IMR-90 (cell line): Measurements from ENCODE around the gene BEX2. TPM values are rescaled to one million over a fixed set of nuclear protein-coding genes. Genes with fewer than 3 reads are reported as not detected.
"Not testable (repeated sequence)": the region's sequence is repeated elsewhere in the genome, so short reads cannot be mapped to it uniquely, and the experiment has no call there.

ENCODE experiments used
- ATAC-seq: fragments of 200-7000 bp; cut with Tn5 transposase; 2 replicates; pipeline ENCODE4 v1.9.1; 2020; ENCODE audit warnings: low read depth, mild to moderate bottlenecking, moderate library complexity
- BruUV-seq: library from RNA; stranded (reverse); fragments of 400-500 nt; replicated peaks from 2 replicates; lab custom pipeline; 2021; lab: Mats Ljungman, UMichigan
- CTCF ChIA-PET: fragments of 300-600 bp; formaldehyde crosslinking; extraction: SDS; loops from one replicate; lab custom pipeline; 2021; ENCODE audit warnings: antibody characterized with exemption; lab: Yijun Ruan, JAX
- POLR2A ChIA-PET: fragments of 300-600 bp; sonication (Branson Sonifier 250); formaldehyde crosslinking; loops from one replicate; lab custom pipeline; 2022; ENCODE audit warnings: antibody characterized with exemption; ENCODE audit not compliant: unreplicated experiment; lab: Charles Lee
- DNase-seq: peaks from one replicate; pipeline ENCODE4 v3.0.0; 2013
- H2AFZ ChIP-seq: replicated peaks from 2 replicates; pipeline ENCODE3; 2013; ENCODE audit warnings: low read length, mild to moderate bottlenecking; ENCODE audit not compliant: poor library complexity
- H2AK5ac ChIP-seq: 2 replicates; pipeline ENCODE4 v1.6.1; 2013; ENCODE audit warnings: low read depth, low read length, inconsistent platforms
- H2AK9ac ChIP-seq: replicated peaks from 2 replicates; pipeline ENCODE3; 2013; ENCODE audit warnings: mild to moderate bottlenecking, low read depth, low read length, moderate library complexity; ENCODE audit not compliant: poor library complexity
- H2BK120ac ChIP-seq: 2 replicates; pipeline ENCODE4 v1.6.1; 2013; ENCODE audit warnings: low read depth, low read length, inconsistent platforms
- H2BK15ac ChIP-seq: 3 replicates; pipeline ENCODE4 v1.6.1; 2013; ENCODE audit warnings: low read depth, low read length, inconsistent platforms
- H2BK20ac ChIP-seq: 2 replicates; pipeline ENCODE4 v1.6.1; 2013; ENCODE audit warnings: low read depth, mild to moderate bottlenecking, inconsistent platforms, low read length, moderate library complexity
- H2BK5ac ChIP-seq: 2 replicates; pipeline ENCODE4 v1.6.1; 2013; ENCODE audit warnings: mild to moderate bottlenecking, low read depth, low read length, inconsistent platforms; ENCODE audit not compliant: poor library complexity, severe bottlenecking
- H3K14ac ChIP-seq: replicated peaks from 2 replicates; pipeline ENCODE4 v1.6.1; 2013; ENCODE audit warnings: low read depth, low read length, inconsistent platforms
- H3K18ac ChIP-seq: 2 replicates; pipeline ENCODE4 v1.6.1; 2013; ENCODE audit warnings: low read depth, low read length, control low read depth
- H3K23ac ChIP-seq: 2 replicates; pipeline ENCODE4 v1.6.1; 2013; ENCODE audit warnings: low read depth, low read length, inconsistent platforms
- H3K27ac ChIP-seq: 2 replicates; pipeline ENCODE4 v1.5.1; 2013; ENCODE audit warnings: mild to moderate bottlenecking, control low read depth, low read length; ENCODE audit not compliant: insufficient read depth
- H3K27me3 ChIP-seq: 2 replicates; pipeline ENCODE4 v1.6.1; 2013; ENCODE audit warnings: low read length; ENCODE audit not compliant: control insufficient read depth, insufficient read depth
- H3K36me3 ChIP-seq: 2 replicates; pipeline ENCODE4 v1.6.1; 2013; ENCODE audit warnings: low read length, mixed read lengths; ENCODE audit not compliant: control insufficient read depth, insufficient read depth
- H3K4ac ChIP-seq: 2 replicates; pipeline ENCODE4 v1.6.1; 2013; ENCODE audit warnings: low read depth, low read length, inconsistent platforms
- H3K4me1 ChIP-seq: 2 replicates; pipeline ENCODE4 v1.6.1; 2013; ENCODE audit warnings: low read length, mixed read lengths; ENCODE audit not compliant: control insufficient read depth, insufficient read depth
- H3K4me2 ChIP-seq: 2 replicates; pipeline ENCODE4 v1.6.1; 2013; ENCODE audit warnings: low read depth, mild to moderate bottlenecking, control low read depth, low read length, moderate library complexity
- H3K4me3 ChIP-seq: 2 replicates; pipeline ENCODE4 v1.5.1; 2013; ENCODE audit warnings: low read depth, mild to moderate bottlenecking, control low read depth, low read length, moderate library complexity; ENCODE audit not compliant: insufficient read depth
- H3K56ac ChIP-seq: 2 replicates; pipeline ENCODE4 v1.6.1; 2013; ENCODE audit warnings: low read length, inconsistent platforms; ENCODE audit not compliant: insufficient read depth; ENCODE audit errors: extremely low read depth
- H3K79me1 ChIP-seq, 2 experiments: 2 replicates each; pipeline ENCODE4 v1.6.1; 2013; ENCODE audit warnings: low read length in 2 of 2, inconsistent platforms in 1 of 2, low read depth in 1 of 2
- H3K9ac ChIP-seq: 2 replicates; pipeline ENCODE4 v1.6.1; 2013; ENCODE audit warnings: low read depth, low read length, control low read depth
- H3K9me1 ChIP-seq: 2 replicates; pipeline ENCODE4 v1.6.1; 2013; ENCODE audit warnings: low read length, inconsistent platforms; ENCODE audit not compliant: insufficient read depth
- H3K9me3 ChIP-seq: 2 replicates; pipeline ENCODE4 v1.6.1; 2013; ENCODE audit warnings: low read length; ENCODE audit not compliant: control insufficient read depth, insufficient read depth
- H4K20me1 ChIP-seq: 2 replicates; pipeline ENCODE4 v1.6.1; 2013; ENCODE audit warnings: low read length, inconsistent platforms; ENCODE audit not compliant: insufficient read depth
- H4K5ac ChIP-seq: 2 replicates; pipeline ENCODE4 v1.6.1; 2013; ENCODE audit warnings: mild to moderate bottlenecking, low read depth, low read length, control low read depth
- H4K8ac ChIP-seq, 2 experiments: 2 replicates each; pipeline ENCODE4 v1.6.1; 2013; ENCODE audit warnings: low read depth in 2 of 2, low read length in 2 of 2, control low read depth in 1 of 2, inconsistent platforms in 1 of 2
- H4K91ac ChIP-seq: 2 replicates; pipeline ENCODE4 v1.6.1; 2013; ENCODE audit warnings: low read depth, low read length, inconsistent platforms; ENCODE audit not compliant: insufficient read depth
- WGBS, 2 experiments: methylation state at CpG; one replicate each; pipeline versions ENCODE4 v1.1.5 to v1.1.7; 2013; ENCODE audit warnings: missing lambda C conversion rate in 2 of 2; ENCODE audit not compliant: insufficient read length in 1 of 2; ENCODE audit errors: extremely low coverage in 2 of 2; 5-methylcytosine and 5-hydroxymethylcytosine counted together
- dilution Hi-C: fragments of 300-500 bp; cut with HindIII; formaldehyde crosslinking; loops from one replicate; pipeline ENCODE4 v1.14.3; 2018; ENCODE audit warnings: low sequenced_read_pairs; ENCODE audit not compliant: unreplicated experiment
- in situ Hi-C: fragments of 300-500 bp; cut with MboI; formaldehyde crosslinking; loops from 3 replicates; pipeline ENCODE4 v1.14.3; 2019; ENCODE audit warnings: low sequenced_read_pairs, inconsistent platforms, mixed read lengths
- intact Hi-C: fragments of 100-400 bp; cut with micrococcal nuclease; formaldehyde crosslinking; loops from 2 replicates; pipeline ENCODE4 v1.10.0; 2022
- polyA plus RNA-seq, 3 experiments: library from polyadenylated mRNA; depleted of rRNA; stranded (reverse); fragments of >200 nt; gene quantifications; 2 replicates each; pipeline ENCODE4 v1.2.3, GENCODE V29; 2012; ENCODE audit warnings: low replicate concordance in 1 of 3
- total RNA-seq: library from RNA; depleted of rRNA; stranded (reverse); fragments of >200 nt; gene quantifications from 2 replicates; pipeline ENCODE4 v1.2.3, GENCODE V29; 2012

Gene BEX2
- total and polyA plus RNA-seq, 2 of the 4 experiments (the other 2 are of a cell fraction): 0.19 TPM; not detected in 1

GRCh38 chrX:103359605-103360004 lies 48.8 kb upstream of the BEX2 start:
- H4K5ac ChIP-seq, H3K9ac ChIP-seq, H3K18ac ChIP-seq, DNase-seq, H3K4me1 ChIP-seq, BruUV-seq, H3K79me1 ChIP-seq, H2BK20ac ChIP-seq, H3K9me1 ChIP-seq, H3K27ac ChIP-seq, H2AFZ ChIP-seq, H4K20me1 ChIP-seq, H3K36me3 ChIP-seq, ATAC-seq, H3K14ac ChIP-seq, H3K4me3 ChIP-seq, dilution Hi-C loops, H3K23ac ChIP-seq, H2BK15ac ChIP-seq, H3K56ac ChIP-seq, H2BK120ac ChIP-seq, H2AK5ac ChIP-seq, H2AK9ac ChIP-seq, H2BK5ac ChIP-seq, H4K8ac ChIP-seq, H3K9me3 ChIP-seq, in situ Hi-C loops, H3K4me2 ChIP-seq, H3K4ac ChIP-seq, H3K27me3 ChIP-seq, H4K91ac ChIP-seq: not testable (repeated sequence)
- intact Hi-C loops: loop anchor here (5.0 kb wide), 1 partner anchor 103 kb away; no protein-coding TSS in a partner anchor
- WGBS, 2 experiments: no CpG with 5 or more reads among the region's 3 CpGs
- POLR2A ChIA-PET: interaction anchor here (1.0 kb wide), 1 partner anchor 8 kb away, joined by 3 read pairs; no protein-coding TSS in a partner anchor
- CTCF ChIA-PET: interaction anchor here (1.5 kb wide), 1 partner anchor 50 kb away, joined by 3 read pairs; no protein-coding TSS in a partner anchor
